ENCODE data around the gene UBL4A. TPM values are rescaled to one million over a fixed set of nuclear protein-coding genes. Genes with fewer than 3 reads are reported as not detected.
A peak's percentile ranks its signal among the peaks of the same experiment; 100 is the strongest.

The UBL4A gene
- polyA plus RNA-seq, 1 of the 3 experiments (the other 2 are of a cell fraction), result 27.8 TPM

DNA sequence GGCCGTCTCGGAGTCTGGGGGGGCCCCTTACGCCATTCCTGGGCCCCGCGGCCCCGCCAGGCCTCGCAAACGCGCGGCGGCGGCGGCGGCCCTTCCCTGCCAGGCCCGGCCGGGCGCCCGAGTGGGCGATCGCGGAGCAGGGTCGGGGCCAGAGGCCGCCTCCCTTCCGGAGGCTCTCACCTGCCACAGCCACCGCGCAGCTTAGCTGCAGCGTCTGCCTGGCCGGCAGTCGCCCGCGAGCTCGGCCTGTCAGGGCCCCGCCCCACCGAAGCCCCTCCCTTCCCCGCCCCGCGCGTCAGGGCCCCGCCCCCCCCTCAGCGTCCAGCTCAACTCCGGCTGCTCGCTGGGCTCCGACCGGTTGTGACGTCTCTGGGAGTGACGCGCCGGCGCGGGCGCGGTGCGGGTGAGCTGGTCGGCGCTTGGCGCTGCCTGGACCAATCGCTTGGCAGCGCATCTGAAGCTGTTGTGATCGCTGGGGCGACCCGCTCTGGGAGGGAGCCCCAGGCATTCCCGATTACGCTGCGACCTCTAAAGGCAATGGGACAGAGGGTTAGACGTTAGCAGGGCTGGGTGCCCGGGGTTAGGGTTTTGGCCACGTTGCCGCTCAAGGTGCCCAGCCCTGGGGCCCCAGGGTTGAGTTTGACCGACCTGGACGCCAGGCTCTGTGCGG is 4.1 kb upstream of the UBL4A start, which contains the start of gene SLC10A3:
Gene SLC10A3 (minus strand): TSS at position 216 of the 670 bp plus-strand sequence. CDS start 1,689 bp downstream, outside the sequence.
- H3K4me3 ChIP-seq (ENCODE audit: low read depth in 2 of 2, low read length in 1 of 2), result peak within 1 kb of the TSS; percentile 61 to 66
- H3K27ac ChIP-seq (ENCODE audit: low read depth in 2 of 2, low read length in 1 of 2), result peak within 1 kb of the TSS; percentile 80 to 83
- no peaks in the 10 kb centered on the region for H3K9me3 ChIP-seq
- TF ChIP-seq, protein P1, sequence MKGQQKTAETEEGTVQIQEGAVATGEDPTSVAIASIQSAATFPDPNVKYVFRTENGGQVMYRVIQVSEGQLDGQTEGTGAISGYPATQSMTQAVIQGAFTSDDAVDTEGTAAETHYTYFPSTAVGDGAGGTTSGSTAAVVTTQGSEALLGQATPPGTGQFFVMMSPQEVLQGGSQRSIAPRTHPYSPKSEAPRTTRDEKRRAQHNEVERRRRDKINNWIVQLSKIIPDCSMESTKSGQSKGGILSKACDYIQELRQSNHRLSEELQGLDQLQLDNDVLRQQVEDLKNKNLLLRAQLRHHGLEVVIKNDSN (IDR thresholded peaks at IDR 0.05; ENCODE audit: borderline replicate concordance, low read depth), result no peak
- TF ChIP-seq, protein P2, sequence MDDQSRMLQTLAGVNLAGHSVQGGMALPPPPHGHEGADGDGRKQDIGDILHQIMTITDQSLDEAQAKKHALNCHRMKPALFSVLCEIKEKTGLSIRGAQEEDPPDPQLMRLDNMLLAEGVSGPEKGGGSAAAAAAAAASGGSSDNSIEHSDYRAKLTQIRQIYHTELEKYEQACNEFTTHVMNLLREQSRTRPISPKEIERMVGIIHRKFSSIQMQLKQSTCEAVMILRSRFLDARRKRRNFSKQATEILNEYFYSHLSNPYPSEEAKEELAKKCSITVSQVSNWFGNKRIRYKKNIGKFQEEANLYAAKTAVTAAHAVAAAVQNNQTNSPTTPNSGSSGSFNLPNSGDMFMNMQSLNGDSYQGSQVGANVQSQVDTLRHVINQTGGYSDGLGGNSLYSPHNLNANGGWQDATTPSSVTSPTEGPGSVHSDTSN (IDR thresholded peaks at IDR 0.05), result peak; percentile 25; the same call in 1 of the 2 replicates
- peak; percentile 67 for TF ChIP-seq NRF1 (IDR thresholded peaks at IDR 0.05; ENCODE audit: low read depth, low read length)
- 0 out of 2 replicates have a peak, but pooled peaks have one; percentile 13 for TF ChIP-seq MXI1 (IDR thresholded peaks at IDR 0.05; ENCODE audit: low read depth, low read length)
- peak; percentile 3; the same call in 1 of the 2 replicates for TF ChIP-seq SIN3A (IDR thresholded peaks at IDR 0.05; ENCODE audit: borderline replicate concordance, low read depth, low read length)
- TF ChIP-seq, protein P3, sequence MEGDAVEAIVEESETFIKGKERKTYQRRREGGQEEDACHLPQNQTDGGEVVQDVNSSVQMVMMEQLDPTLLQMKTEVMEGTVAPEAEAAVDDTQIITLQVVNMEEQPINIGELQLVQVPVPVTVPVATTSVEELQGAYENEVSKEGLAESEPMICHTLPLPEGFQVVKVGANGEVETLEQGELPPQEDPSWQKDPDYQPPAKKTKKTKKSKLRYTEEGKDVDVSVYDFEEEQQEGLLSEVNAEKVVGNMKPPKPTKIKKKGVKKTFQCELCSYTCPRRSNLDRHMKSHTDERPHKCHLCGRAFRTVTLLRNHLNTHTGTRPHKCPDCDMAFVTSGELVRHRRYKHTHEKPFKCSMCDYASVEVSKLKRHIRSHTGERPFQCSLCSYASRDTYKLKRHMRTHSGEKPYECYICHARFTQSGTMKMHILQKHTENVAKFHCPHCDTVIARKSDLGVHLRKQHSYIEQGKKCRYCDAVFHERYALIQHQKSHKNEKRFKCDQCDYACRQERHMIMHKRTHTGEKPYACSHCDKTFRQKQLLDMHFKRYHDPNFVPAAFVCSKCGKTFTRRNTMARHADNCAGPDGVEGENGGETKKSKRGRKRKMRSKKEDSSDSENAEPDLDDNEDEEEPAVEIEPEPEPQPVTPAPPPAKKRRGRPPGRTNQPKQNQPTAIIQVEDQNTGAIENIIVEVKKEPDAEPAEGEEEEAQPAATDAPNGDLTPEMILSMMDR (IDR thresholded peaks at IDR 0.05), result 0 out of 2 replicates have a peak, but pooled peaks have one; percentile 15
- TF ChIP-seq GABPA (IDR thresholded peaks at IDR 0.05; ENCODE audit: low read depth), result peak; percentile 37; the same call in 1 of the 2 replicates
- peak; percentile 56; the same call in 1 of the 2 replicates for TF ChIP-seq POLR2AphosphoS5 (IDR thresholded peaks at IDR 0.05; ENCODE audit: low read depth, low read length)
- TF ChIP-seq EZH2phosphoT487 (IDR thresholded peaks at IDR 0.05; ENCODE audit: borderline replicate concordance, low read depth), result no peak
- TF ChIP-seq, protein P4, sequence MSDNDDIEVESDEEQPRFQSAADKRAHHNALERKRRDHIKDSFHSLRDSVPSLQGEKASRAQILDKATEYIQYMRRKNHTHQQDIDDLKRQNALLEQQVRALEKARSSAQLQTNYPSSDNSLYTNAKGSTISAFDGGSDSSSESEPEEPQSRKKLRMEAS (IDR thresholded peaks at IDR 0.05; ENCODE audit: low read depth), result peak; percentile 60; the same call in 1 of the 2 replicates
- no peak for TF ChIP-seq FOXM1 (IDR thresholded peaks at IDR 0.05; ENCODE audit: low read depth)
- no peak for TF ChIP-seq YY1 (IDR thresholded peaks at IDR 0.05; ENCODE audit: low read depth)
- TF ChIP-seq TAF1 (IDR thresholded peaks at IDR 0.05; ENCODE audit: borderline replicate concordance, low read depth, low read length), result peak; percentile 75; the same call in 1 of the 2 replicates
- TF ChIP-seq NFIC (IDR thresholded peaks at IDR 0.05; ENCODE audit: borderline replicate concordance), result no peak
- TF ChIP-seq, protein P5, sequence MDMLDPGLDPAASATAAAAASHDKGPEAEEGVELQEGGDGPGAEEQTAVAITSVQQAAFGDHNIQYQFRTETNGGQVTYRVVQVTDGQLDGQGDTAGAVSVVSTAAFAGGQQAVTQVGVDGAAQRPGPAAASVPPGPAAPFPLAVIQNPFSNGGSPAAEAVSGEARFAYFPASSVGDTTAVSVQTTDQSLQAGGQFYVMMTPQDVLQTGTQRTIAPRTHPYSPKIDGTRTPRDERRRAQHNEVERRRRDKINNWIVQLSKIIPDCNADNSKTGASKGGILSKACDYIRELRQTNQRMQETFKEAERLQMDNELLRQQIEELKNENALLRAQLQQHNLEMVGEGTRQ (IDR thresholded peaks at IDR 0.05; ENCODE audit: borderline replicate concordance, low read depth, low read length), result no peak
- peak; percentile 34 for TF ChIP-seq RAD21 (IDR thresholded peaks at IDR 0.05; ENCODE audit: low read length)
- peaks cover 0 to 12% of the 10 kb centered on the region in 2 experiments; a peak in 1 of 4 replicates for H3K4me1 ChIP-seq (ENCODE audit: control insufficient read depth in 1 of 2, insufficient read depth in 2 of 2, low read depth in 1 of 2, low read length in 1 of 2)
- peak within 1 kb of the TSS; percentile 96 for H2AFZ ChIP-seq (ENCODE audit: low read depth)
- no peaks in the 10 kb centered on the region for H3K9me2 ChIP-seq
- CTCF ChIA-PET, result interaction anchor here (1.0 to 1.7 kb wide), 3 partner anchors 9 to 472 kb away, joined by 3 to 6 read pairs (median 4); no protein-coding TSS in a partner anchor
- H3K4me2 ChIP-seq, result peak within 1 kb of the TSS; percentile 74
- no peaks in the 10 kb centered on the region for H3K36me3 ChIP-seq (replicated peaks in 1 of 2; ENCODE audit: control insufficient read depth in 1 of 2, insufficient read depth in 2 of 2, low read length in 1 of 2)
- 0 out of 2 replicates have a peak, but pooled peaks cover 10% of the 10 kb centered on the region for H3K27me3 ChIP-seq (ENCODE audit: insufficient read depth)
- no peaks in the 10 kb centered on the region for H4K20me1 ChIP-seq (ENCODE audit: insufficient read depth)
- POLR2A ChIA-PET, result interaction anchor here (0.6 to 2.2 kb wide), 4 partner anchors 13 to 119 kb away, joined by 3 to 8 read pairs (median 4); partner anchors contain the start of genes LAGE3 and RPL10
- DNase-seq, result peak; percentile 93
- H3K9ac ChIP-seq, result peak within 1 kb of the TSS; percentile 73
- H3F3A ChIP-seq (replicated peaks; ENCODE audit: insufficient read depth), result peaks cover 2% of the 10 kb centered on the region
- H3K79me2 ChIP-seq (ENCODE audit: insufficient read depth), result peaks cover 9% of the 10 kb centered on the region; the same call in 1 of the 2 replicates
- WGBS (ENCODE audit: low lambda C conversion rate), result 13% methylated on average over 25 of the region's 71 CpGs
